Ascending aorta (tissue), 2 donors: Measurements from ENCODE around the gene HNF4A. TPM values are rescaled to one million over a fixed set of nuclear protein-coding genes. Genes with fewer than 3 reads are reported as not detected.

Source experiments
- DNase-seq, 2 donors: peaks; one replicate each; pipeline ENCODE4 v3.0.0-alpha.2; 2019; ENCODE audit warnings: low spot score in 2 of 2
- H3K27ac ChIP-seq, 2 donors: fragments of 200-600 bp; sonication (generic); one replicate each; pipeline ENCODE4 v1.5.1; 2016 to 2017; ENCODE audit warnings: mild to moderate bottlenecking in 1 of 2
- H3K27me3 ChIP-seq: fragments of 200-600 bp; sonication (generic); one replicate; pipeline ENCODE4 v1.5.1; 2017
- H3K36me3 ChIP-seq, 2 donors: fragments of 200-600 bp; sonication (generic); one replicate each; pipeline ENCODE4 v1.5.1; 2016
- H3K4me1 ChIP-seq, 2 donors: fragments of 200-600 bp; sonication (generic); one replicate each; pipeline ENCODE4 v1.5.1; 2016 to 2017; ENCODE audit warnings: mild to moderate bottlenecking in 1 of 2
- H3K4me3 ChIP-seq, 2 donors: fragments of 200-600 bp; sonication (generic); one replicate each; pipeline ENCODE4 v1.5.1; 2016 to 2017; ENCODE audit warnings: mild to moderate bottlenecking in 1 of 2
- H3K9me3 ChIP-seq, 2 donors: fragments of 200-600 bp; sonication (generic); one replicate each; pipeline ENCODE4 v1.5.1; 2016
- CTCF ChIP-seq, 3 experiments: fragments of 200-600 bp in 2 of 3; fragments of 450-650 bp in 1 of 3; sonication (generic) in 2 of 3; IDR thresholded peaks; one replicate each; pipeline ENCODE4 v1.5.1; 2016 to 2019; ENCODE audit warnings: antibody characterized with exemption in 3 of 3, mild to moderate bottlenecking in 1 of 3, moderate library complexity in 1 of 3
- intact Hi-C: fragments of 100-400 bp; cut with DNase I; formaldehyde crosslinking; loops from one replicate; pipeline ENCODE4 v1.15.1; 2023
- total RNA-seq: library from RNA; depleted of rRNA; stranded (reverse); fragments of >200 nt; gene quantifications from one replicate; pipeline ENCODE4 v1.1.0, GENCODE V29; 2016

The HNF4A gene
- total RNA-seq, 1 donor from 2014 or later: not detected

- peak overlapping the region; percentile 74 to 84 for H3K4me3 ChIP-seq
- no peak for DNase-seq
- no peak for TF ChIP-seq CTCF (IDR thresholded peaks at IDR 0.05)
- intact Hi-C loops: loop anchor here (1.0 to 10.0 kb wide), 5 partner anchors 46 to 389 kb away; partner anchors contain the start of gene OSER1
- H3K9me3 ChIP-seq: no peaks in the 10 kb centered on the region
- peak overlapping the region; percentile 94 to 97 for H3K27ac ChIP-seq
- H3K27me3 ChIP-seq: no peaks in the 10 kb centered on the region
- peaks cover 5 to 6% of the 10 kb centered on the region in 2 donors for H3K4me1 ChIP-seq
- H3K36me3 ChIP-seq: peaks cover 0 to 6% of the 10 kb centered on the region in 2 donors
These were observed 119.8 kb downstream of the HNF4A start for GRCh38 chr20:44475372-44475693.

- TF ChIP-seq CTCF (IDR thresholded peaks at IDR 0.05): peak in 2 of 3 experiments; percentile 25 to 60
- no peaks in the 10 kb centered on the region for H3K27me3 ChIP-seq
- H3K36me3 ChIP-seq: peaks cover 3 to 12% of the 10 kb centered on the region in 2 donors
- peaks cover 5 to 6% of the 10 kb centered on the region in 2 donors for H3K4me1 ChIP-seq
- H3K9me3 ChIP-seq: no peaks in the 10 kb centered on the region
- peak; percentile 50 to 94 for DNase-seq
- H3K4me3 ChIP-seq: peak within 1 kb of the TSS; percentile 74 to 84
- intact Hi-C loops: loop anchor here (1.0 to 10.0 kb wide), 5 partner anchors 45 to 389 kb away; partner anchors contain the start of gene OSER1
- peak within 1 kb of the TSS; percentile 94 to 97 for H3K27ac ChIP-seq
These were observed 120.4 kb downstream of the HNF4A start, which contains the start of gene TTPAL for GRCh38 chr20:44475694-44476560. TTPAL (plus strand) TSS chr20:44475874; CDS start chr20:44480000, 4,126 bp downstream.

GRCh38 chr20:44477151-44477550 is 121.7 kb downstream of the HNF4A start:
- no peak for TF ChIP-seq CTCF (IDR thresholded peaks at IDR 0.05)
- Histone ChIP-seq H3K4me1 (peaks cover 5 to 6% of the 10 kb centered on the region in 2 donors), H3K27ac (peak overlapping the region; percentile 94 to 97), H3K36me3 (peaks cover 9 to 24% of the 10 kb centered on the region in 2 donors), H3K9me3 (no peaks in the 10 kb centered on the region), H3K4me3 (no peak overlapping the region), H3K27me3 (no peaks in the 10 kb centered on the region)
- no peak for DNase-seq
- intact Hi-C loops: loop anchor here (5.0 to 10.0 kb wide), 3 partner anchors 260 to 388 kb away; partner anchors contain the start of gene OSER1

GRCh38 chr20:44478206-44478605 is 122.7 kb downstream of the HNF4A start:
- Histone ChIP-seq H3K4me1 (peaks cover 5 to 6% of the 10 kb centered on the region in 2 donors), H3K4me3 (no peak overlapping the region), H3K27ac (peak overlapping the region in 1 of 2 donors; percentile 29), H3K9me3 (no peaks in the 10 kb centered on the region), H3K36me3 (peaks cover 13 to 30% of the 10 kb centered on the region in 2 donors), H3K27me3 (no peaks in the 10 kb centered on the region)
- intact Hi-C loops: loop anchor here (5.0 to 10.0 kb wide), 3 partner anchors 259 to 387 kb away; partner anchors contain the start of gene OSER1
- no peak for TF ChIP-seq CTCF (IDR thresholded peaks at IDR 0.05)
- no peak for DNase-seq

- H3K9me3 ChIP-seq: no peaks in the 10 kb centered on the region
These were observed 124.1 kb downstream of the HNF4A start for GRCh38 chr20:44479643-44480042.

More at GRCh38 chr20:44479643-44480042, 124.1 kb downstream of the HNF4A start:
- intact Hi-C loops: loop anchor here (5.0 to 10.0 kb wide), 3 partner anchors 258 to 385 kb away; partner anchors contain the start of gene OSER1
- Histone ChIP-seq H3K4me1 (peaks cover 5 to 6% of the 10 kb centered on the region in 2 donors), H3K27me3 (no peaks in the 10 kb centered on the region), H3K27ac (no peak overlapping the region), H3K36me3 (peaks cover 23 to 39% of the 10 kb centered on the region in 2 donors), H3K4me3 (no peak overlapping the region)
- no peak for TF ChIP-seq CTCF (IDR thresholded peaks at IDR 0.05)
- DNase-seq: no peak
